NT2/D1 (cell line): ENCODE data around the gene HOXA10.

Experiments used
- SUZ12 ChIP-seq: IDR thresholded peaks from 2 replicates; pipeline ENCODE4 v1.6.1; 2011; ENCODE audit not compliant: insufficient read length, insufficient read depth; ENCODE audit errors: extremely low read depth
- YY1 ChIP-seq: IDR thresholded peaks from 2 replicates; pipeline ENCODE4 v1.6.1; 2011; ENCODE audit not compliant: insufficient read length, insufficient read depth
- ZNF274 ChIP-seq: IDR thresholded peaks from 2 replicates; pipeline ENCODE4 v1.6.1; 2011; ENCODE audit warnings: mild to moderate bottlenecking, low read depth, low read length

DNA sequence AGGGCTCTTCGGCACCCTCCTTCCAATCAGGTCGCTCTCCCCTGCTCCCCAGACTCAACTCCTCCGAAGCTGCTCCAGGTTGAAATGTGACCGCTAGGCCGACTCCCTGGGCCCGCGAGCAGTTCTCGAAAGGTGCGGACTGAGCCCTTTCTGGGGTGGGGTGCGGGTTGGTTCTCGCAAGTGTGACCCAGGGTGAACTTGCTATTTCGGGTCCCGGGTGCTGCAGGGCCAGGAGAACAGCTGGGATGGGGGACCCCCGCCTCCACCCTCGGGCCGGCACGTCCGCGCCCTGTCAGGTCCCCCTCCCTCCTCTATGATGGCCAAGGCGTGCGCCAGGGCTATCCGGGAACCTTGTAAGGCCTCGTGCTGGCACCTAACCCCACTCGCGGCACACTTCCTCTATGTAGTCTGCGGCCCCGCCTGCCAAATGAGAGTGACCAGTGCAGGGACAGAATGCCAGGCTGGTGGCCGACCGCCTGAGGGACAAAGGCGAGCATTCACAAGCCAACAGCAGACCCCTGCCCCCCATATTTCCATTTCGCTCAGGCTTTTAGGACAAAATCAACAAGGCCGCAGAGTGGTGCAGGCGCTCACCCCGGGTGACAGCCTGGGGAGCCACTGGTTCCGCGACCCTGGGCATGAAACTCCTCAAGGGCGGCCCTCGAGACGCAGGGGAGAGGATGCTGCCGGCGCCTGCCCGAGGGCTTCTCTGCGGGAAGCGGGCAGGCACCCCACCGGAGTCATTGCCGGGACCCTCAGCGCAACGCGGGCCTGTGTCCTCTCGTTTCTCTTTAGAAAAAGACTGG is 39.5 kb upstream of the HOXA10 start:
- no peak for TF ChIP-seq ZNF274
- TF ChIP-seq YY1, result no peak
- no peak for TF ChIP-seq SUZ12
